Astrocyte of the cerebellum (primary cell): ENCODE measurements around the gene DSG3.

Source experiments
- DNase-seq: peaks from one replicate; pipeline ENCODE4 v3.0.0-alpha.2; 2011; ENCODE audit warnings: low read depth
- H3K4me3 ChIP-seq: 2 replicates; pipeline ENCODE4 v1.5.1; 2011; ENCODE audit warnings: mild to moderate bottlenecking, low read depth, low read length, moderate library complexity
- in situ Hi-C: cut with HindIII; loops from 2 replicates; pipeline ENCODE4 v1.10.0; 2017; ENCODE audit warnings: low sequenced_read_pairs
- TF ChIP-seq, protein P1 (sequence below): IDR thresholded peaks from 2 replicates; pipeline ENCODE4 v1.5.1; 2012; ENCODE audit warnings: low read length, low read depth, moderate library complexity, mild to moderate bottlenecking; ENCODE audit errors: missing control alignments

DSG3 gene

DNA sequence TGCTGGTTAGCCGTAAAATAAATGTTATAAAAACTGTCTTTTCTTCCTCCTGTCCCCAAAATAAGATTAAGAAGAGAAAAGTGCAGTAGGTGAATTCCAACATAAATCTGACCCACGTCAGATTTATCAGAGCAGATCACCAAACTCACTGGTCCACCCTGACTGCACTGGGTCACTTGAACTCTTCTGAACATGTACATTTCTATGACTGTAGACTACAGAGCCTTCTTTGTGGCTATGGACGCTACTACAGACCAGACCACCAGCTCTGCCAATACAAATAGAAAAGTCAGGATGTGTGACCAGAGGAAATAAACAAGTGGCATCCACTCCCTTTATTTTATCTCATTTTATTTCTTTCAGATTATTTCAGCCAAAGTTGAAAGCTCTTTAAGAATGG lies 62.0 kb downstream of the DSG3 start:
- in situ Hi-C loops, result no loop called here
- TF ChIP-seq, protein P1, sequence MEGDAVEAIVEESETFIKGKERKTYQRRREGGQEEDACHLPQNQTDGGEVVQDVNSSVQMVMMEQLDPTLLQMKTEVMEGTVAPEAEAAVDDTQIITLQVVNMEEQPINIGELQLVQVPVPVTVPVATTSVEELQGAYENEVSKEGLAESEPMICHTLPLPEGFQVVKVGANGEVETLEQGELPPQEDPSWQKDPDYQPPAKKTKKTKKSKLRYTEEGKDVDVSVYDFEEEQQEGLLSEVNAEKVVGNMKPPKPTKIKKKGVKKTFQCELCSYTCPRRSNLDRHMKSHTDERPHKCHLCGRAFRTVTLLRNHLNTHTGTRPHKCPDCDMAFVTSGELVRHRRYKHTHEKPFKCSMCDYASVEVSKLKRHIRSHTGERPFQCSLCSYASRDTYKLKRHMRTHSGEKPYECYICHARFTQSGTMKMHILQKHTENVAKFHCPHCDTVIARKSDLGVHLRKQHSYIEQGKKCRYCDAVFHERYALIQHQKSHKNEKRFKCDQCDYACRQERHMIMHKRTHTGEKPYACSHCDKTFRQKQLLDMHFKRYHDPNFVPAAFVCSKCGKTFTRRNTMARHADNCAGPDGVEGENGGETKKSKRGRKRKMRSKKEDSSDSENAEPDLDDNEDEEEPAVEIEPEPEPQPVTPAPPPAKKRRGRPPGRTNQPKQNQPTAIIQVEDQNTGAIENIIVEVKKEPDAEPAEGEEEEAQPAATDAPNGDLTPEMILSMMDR, result no peak
- no peak overlapping the region for H3K4me3 ChIP-seq
- no peak for DNase-seq

DNA sequence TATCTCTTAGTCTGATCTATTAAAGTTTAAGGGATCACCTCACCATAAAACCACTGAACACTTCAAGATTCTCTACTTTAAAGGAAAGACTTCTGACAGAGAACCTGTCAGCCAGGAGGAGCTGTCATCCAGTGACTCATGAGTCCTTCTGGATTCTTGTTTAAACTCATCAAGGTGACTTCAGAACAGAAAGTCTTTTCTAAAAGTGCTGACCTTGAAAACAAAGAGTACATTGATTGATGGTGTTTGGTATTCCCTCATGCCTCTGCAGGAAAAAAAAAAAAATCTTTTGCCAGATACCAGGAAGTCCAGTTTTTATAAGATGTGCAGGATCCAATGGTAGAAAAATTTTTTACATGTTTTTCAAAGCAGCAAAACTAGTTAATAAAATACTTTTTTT lies 62.8 kb downstream of the DSG3 start:
- no peak for DNase-seq
- in situ Hi-C loops, result no loop called here
- H3K4me3 ChIP-seq, result no peak overlapping the region
- TF ChIP-seq, protein P1, result no peak

DNA sequence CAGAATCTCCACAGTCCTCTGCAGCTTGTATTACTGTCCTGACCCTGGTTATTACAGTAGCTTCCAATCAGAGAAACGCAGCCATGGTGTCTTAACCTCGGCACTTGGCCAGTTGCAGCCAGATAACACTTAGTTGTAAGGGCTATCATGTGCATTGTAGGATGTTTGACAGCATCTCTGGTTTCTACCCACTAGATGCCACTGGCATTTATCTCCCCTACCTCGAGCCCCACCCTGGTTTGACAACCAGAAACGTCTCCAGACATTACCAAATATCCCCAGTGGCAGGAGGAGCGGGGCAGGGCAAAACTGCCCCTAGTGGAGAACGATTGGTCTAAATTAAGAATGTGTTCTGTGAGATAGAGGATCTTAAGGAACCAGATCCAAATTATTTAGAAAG lies 63.6 kb downstream of the DSG3 start:
- TF ChIP-seq, protein P1, result peak; percentile 18
- DNase-seq, result no peak
- in situ Hi-C loops, result no loop called here
- H3K4me3 ChIP-seq, result no peak overlapping the region

DNA sequence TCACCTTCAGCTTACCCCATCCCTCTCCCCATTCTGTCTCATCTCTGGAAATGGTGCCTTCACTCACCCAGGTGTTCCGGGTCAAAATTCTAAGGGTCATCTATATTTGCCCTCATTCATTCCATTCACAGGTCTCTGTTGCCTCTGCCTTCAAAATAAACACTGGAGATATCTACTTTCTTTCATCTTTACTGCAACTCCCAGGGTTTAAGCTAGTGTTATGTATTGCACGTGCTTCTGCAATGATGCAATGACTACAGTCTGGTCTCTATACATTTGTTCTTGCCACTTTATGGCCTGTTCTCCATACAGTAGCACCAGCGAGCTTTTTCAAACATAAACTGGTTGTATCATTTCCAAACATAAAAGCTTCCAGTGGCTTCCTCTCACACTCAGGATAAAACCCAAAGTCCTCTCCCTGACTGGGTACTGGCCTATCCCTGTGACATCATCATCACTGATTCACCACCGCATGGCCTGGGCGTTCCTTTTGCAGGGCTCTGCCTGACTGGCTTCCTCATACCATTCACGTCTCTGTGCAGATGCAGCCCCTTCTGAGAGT lies 64.7 kb downstream of the DSG3 start:
- in situ Hi-C loops, result no loop called here
- TF ChIP-seq, protein P1, result no peak
- DNase-seq, result no peak
- H3K4me3 ChIP-seq, result no peak overlapping the region

DNA sequence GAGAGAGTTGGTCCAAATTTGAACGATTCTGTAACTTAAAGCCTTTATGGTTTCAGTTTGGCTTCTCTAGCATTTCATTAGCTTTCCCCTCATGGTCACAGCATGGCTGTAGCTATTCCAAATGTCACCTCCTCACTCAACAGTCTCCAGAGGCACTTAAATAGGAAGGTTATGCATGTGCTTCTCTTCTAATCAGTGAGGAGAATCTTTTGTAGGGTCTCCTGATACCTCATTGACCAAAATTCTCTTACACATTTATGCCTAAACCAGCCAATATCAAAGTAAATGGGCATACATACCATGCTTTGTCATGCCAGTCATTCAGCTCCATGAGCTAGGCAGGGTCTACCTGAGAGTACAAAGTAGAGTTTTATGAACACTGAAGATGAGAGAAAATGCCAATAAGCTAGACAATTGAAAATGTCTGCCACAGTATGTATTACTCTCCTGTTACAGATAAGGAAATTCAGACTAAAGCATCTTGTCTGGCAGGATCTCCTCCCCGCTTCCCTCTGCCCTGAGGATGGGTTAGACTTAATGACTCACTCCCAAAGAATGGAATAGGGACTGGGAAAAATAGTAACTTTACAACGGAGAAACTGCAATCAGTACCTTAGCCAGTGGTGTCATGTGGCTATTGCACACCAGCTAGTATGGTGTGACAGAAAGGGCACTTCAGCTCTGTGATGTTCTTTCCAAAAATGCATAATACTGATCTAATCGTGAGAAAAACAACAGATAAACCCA lies 65.8 kb downstream of the DSG3 start:
- no peak for DNase-seq
- in situ Hi-C loops, result no loop called here
- no peak overlapping the region for H3K4me3 ChIP-seq
- TF ChIP-seq, protein P1, result no peak

DNA sequence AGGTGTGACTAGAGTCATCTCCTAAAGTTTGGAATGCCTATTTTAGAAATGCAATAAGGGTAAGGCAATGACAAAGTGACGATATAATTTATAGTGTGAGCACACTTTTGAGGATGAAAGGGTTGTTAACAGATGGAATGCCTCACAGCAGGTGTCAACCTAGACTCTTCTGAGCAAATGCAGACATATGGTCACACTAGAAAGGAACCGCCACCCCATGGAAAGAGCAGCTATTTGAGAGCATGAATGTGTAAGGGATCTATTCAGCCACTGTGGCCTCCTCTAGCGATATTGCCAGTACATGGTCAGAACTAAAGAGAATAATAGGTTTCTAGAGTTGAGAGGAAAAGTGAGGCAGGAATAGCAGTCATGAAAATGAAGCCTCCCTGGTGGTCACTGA lies 68.9 kb downstream of the DSG3 start:
- no peak for DNase-seq
- in situ Hi-C loops, result no loop called here
- H3K4me3 ChIP-seq, result no peak overlapping the region
- TF ChIP-seq, protein P1, result no peak
